HepG2 (cell line): ENCODE data around the gene RTEL1. TPM values are rescaled to one million over a fixed set of nuclear protein-coding genes. Genes with fewer than 3 reads are reported as not detected.

ENCODE experiments used
- ATAC-seq: fragments of 200-7000 bp; cut with Tn5 transposase; 3 replicates; pipeline ENCODE4 v1.9.1; 2020; ENCODE audit warnings: mild to moderate bottlenecking, moderate library complexity
- BruUV-seq: library from RNA; stranded (reverse); fragments of 400-500 nt; replicated peaks from 2 replicates; lab custom pipeline; 2021; lab: Mats Ljungman, UMichigan
- CTCF ChIA-PET: fragments of 300-600 bp; formaldehyde crosslinking; extraction: SDS; loops from one replicate; lab custom pipeline; 2021; ENCODE audit warnings: low total read pairs, inconsistent platforms, low intra/inter-chr PET ratio; lab: Yijun Ruan, JAX
- POLR2A ChIA-PET: fragments of 350-600 bp; sonication (Branson Sonifier 250); formaldehyde crosslinking; loops from one replicate; lab custom pipeline; 2020; ENCODE audit warnings: antibody characterized with exemption, inconsistent platforms; lab: Yijun Ruan, JAX
- DNase-seq: peaks from one replicate; pipeline ENCODE4 v3.0.0-alpha.2; 2015; ENCODE audit warnings: low spot score
- FAIRE-seq: peaks from 3 replicates; lab custom pipeline; 2011; peaks lifted over from hg19 to GRCh38; lab: Jason Lieb, UNC
- H2AFZ ChIP-seq: one replicate; pipeline ENCODE4 v1.6.1; 2011; ENCODE audit warnings: low read length, inconsistent platforms
- H3K27ac ChIP-seq: fragments of 300-600 bp; 3 replicates; pipeline ENCODE4 v1.8.0; 2011; ENCODE audit warnings: mixed run types, mild to moderate bottlenecking, mixed read lengths, low read length, inconsistent platforms; ENCODE audit not compliant: insufficient read depth; ENCODE audit errors: extremely low read length
- H3K27me3 ChIP-seq, 2 experiments: fragments of 200-600 bp in 1 of 2; 2 replicates in 1 of 2; 3 replicates in 1 of 2; pipeline versions ENCODE4 v1.6.0 to v1.8.0; 2011; ENCODE audit warnings: low read length in 2 of 2, mild to moderate bottlenecking in 2 of 2, moderate library complexity in 2 of 2, inconsistent platforms in 1 of 2; ENCODE audit not compliant: insufficient read depth in 2 of 2, control insufficient read depth in 1 of 2
- H3K36me3 ChIP-seq, 2 experiments: fragments of 200-600 bp in 1 of 2; replicated peaks in 1 of 2; 2 replicates in 1 of 2; 3 replicates in 1 of 2; pipeline versions ENCODE4 v1.5.1 to v1.8.0; 2011; ENCODE audit warnings: low read length in 2 of 2, inconsistent platforms in 1 of 2; ENCODE audit not compliant: insufficient read depth in 2 of 2, control insufficient read depth in 1 of 2
- H3K4me1 ChIP-seq: 2 replicates; pipeline ENCODE4 v1.5.1; 2012; ENCODE audit warnings: low read length, inconsistent platforms; ENCODE audit not compliant: insufficient read depth
- H3K4me2 ChIP-seq: 2 replicates; pipeline ENCODE4 v1.6.0; 2011; ENCODE audit warnings: low read depth, low read length, inconsistent platforms
- H3K4me3 ChIP-seq, 3 experiments: fragments of 200-600 bp in 1 of 3; sonication (generic), shearing (Covaris generic) in 1 of 3; replicated peaks in 1 of 3; 2 replicates each; pipeline ENCODE4 v1.5.1; 2011 to 2016; ENCODE audit warnings: low read length in 3 of 3, inconsistent platforms in 2 of 3, low read depth in 2 of 3, mild to moderate bottlenecking in 2 of 3, control low read depth in 1 of 3, mixed read lengths in 1 of 3; ENCODE audit not compliant: insufficient read depth in 1 of 3
- H3K79me2 ChIP-seq: one replicate; pipeline ENCODE4 v1.6.1; 2011; ENCODE audit warnings: low read length, inconsistent platforms; ENCODE audit not compliant: insufficient read depth
- H3K9ac ChIP-seq: 2 replicates; pipeline ENCODE4 v1.6.0; 2011; ENCODE audit warnings: mild to moderate bottlenecking, low read depth, low read length, inconsistent platforms; ENCODE audit not compliant: insufficient read depth
- H3K9me3 ChIP-seq: 2 replicates; pipeline ENCODE4 v1.5.1; 2012; ENCODE audit warnings: mild to moderate bottlenecking, low read length
- H4K20me1 ChIP-seq: 2 replicates; pipeline ENCODE4 v1.6.0; 2011; ENCODE audit warnings: inconsistent platforms, mild to moderate bottlenecking, low read length, moderate library complexity; ENCODE audit not compliant: insufficient read depth
- AGO1 ChIP-seq: fragments of 200-400 bp; formaldehyde crosslinking; IDR thresholded peaks from 2 replicates; pipeline ENCODE4 v1.6.1; 2017; ENCODE audit warnings: mild to moderate bottlenecking, low read depth, low read length, moderate library complexity; ENCODE audit not compliant: poor library complexity, severe bottlenecking
- AGO2 ChIP-seq: fragments of 200-400 bp; formaldehyde crosslinking; optimal IDR thresholded peaks from 2 replicates; pipeline ENCODE3; 2017; ENCODE audit warnings: mild to moderate bottlenecking, low read depth, low read length, moderate library complexity
- AKAP8 ChIP-seq: sonication (generic); formaldehyde crosslinking; IDR thresholded peaks from 2 replicates; pipeline ENCODE4 v1.5.1; 2020; ENCODE audit warnings: mild to moderate bottlenecking, missing genetic modification reagents
- CAMTA2 ChIP-seq: sonication (generic); formaldehyde crosslinking; IDR thresholded peaks from 2 replicates; pipeline ENCODE4 v1.4.0; 2020; ENCODE audit warnings: mild to moderate bottlenecking, missing genetic modification reagents, borderline replicate concordance
- HES4 ChIP-seq: sonication (generic); formaldehyde crosslinking; IDR thresholded peaks from 2 replicates; pipeline ENCODE4 v1.9.0; 2021; ENCODE audit warnings: mild to moderate bottlenecking, missing genetic modification reagents, borderline replicate concordance
- KMT2B ChIP-seq: IDR thresholded peaks from 2 replicates; pipeline ENCODE4 v1.6.1; 2016; ENCODE audit warnings: missing genetic modification reagents, missing compliant biosample characterization
- POLR2A ChIP-seq, 2 experiments: IDR thresholded peaks; 2 replicates each; pipeline ENCODE4 v1.6.1; 2011; ENCODE audit warnings: low read depth in 2 of 2, low read length in 2 of 2, mild to moderate bottlenecking in 1 of 2, moderate library complexity in 1 of 2; ENCODE audit not compliant: insufficient read depth in 1 of 2
- POLR2G ChIP-seq: fragments of 200-400 bp; formaldehyde crosslinking; IDR thresholded peaks from 2 replicates; pipeline ENCODE4 v1.6.1; 2018; ENCODE audit warnings: mild to moderate bottlenecking, low read depth, low read length, moderate library complexity
- SRSF1 ChIP-seq: fragments of 200-400 bp; formaldehyde crosslinking; optimal IDR thresholded peaks from 2 replicates; pipeline ENCODE3; 2017; ENCODE audit warnings: mild to moderate bottlenecking, low read depth, low read length, moderate library complexity
- TAF1 ChIP-seq: sonication (generic); formaldehyde crosslinking; IDR thresholded peaks from 2 replicates; pipeline ENCODE4 v1.4.0; 2020; ENCODE audit warnings: missing genetic modification reagents
- ZFP82 ChIP-seq: sonication (generic); formaldehyde crosslinking; IDR thresholded peaks from 2 replicates; pipeline ENCODE4 v1.5.1; 2020; ENCODE audit warnings: mild to moderate bottlenecking, missing genetic modification reagents, borderline replicate concordance
- ZNF326 ChIP-seq: sonication (generic); formaldehyde crosslinking; IDR thresholded peaks from 2 replicates; pipeline ENCODE4 v1.4.0; 2020; ENCODE audit warnings: missing genetic modification reagents, borderline replicate concordance
- ZNF570 ChIP-seq: sonication (generic); formaldehyde crosslinking; IDR thresholded peaks from 2 replicates; pipeline ENCODE4 v1.4.0; 2020; ENCODE audit warnings: mild to moderate bottlenecking, missing genetic modification reagents, borderline replicate concordance
- WGBS: methylation state at CpG from one replicate; pipeline ENCODE4 v1.1.6; 2017; ENCODE audit warnings: low lambda C conversion rate; 5-methylcytosine and 5-hydroxymethylcytosine counted together
- in situ Hi-C: cut with HindIII; loops from 2 replicates; pipeline ENCODE4 v1.10.0; 2017; ENCODE audit warnings: low pct_unique_long_range_greater_than_20kb; ENCODE audit not compliant: extremely low pct_ligation_motif_present
- intact Hi-C: fragments of 100-400 bp; cut with micrococcal nuclease; formaldehyde crosslinking; loops from one replicate; pipeline ENCODE4 v1.10.0; 2022; ENCODE audit not compliant: unreplicated experiment
- polyA plus RNA-seq, 8 experiments: library from polyadenylated mRNA; depleted of rRNA in 3 of 8; stranded (reverse) in 7 of 8; unstranded in 1 of 8; fragments of >200 nt; fragmentation: Illumina TruSeq in 4 of 8; extraction: Trizol in 4 of 8; gene quantifications; 2 replicates each; pipeline versions ENCODE4 v1.2.1 to v1.2.3, GENCODE V29; 2011 to 2016; ENCODE audit warnings: low read depth in 4 of 8, missing spikeins in 1 of 8, mixed read lengths in 1 of 8; ENCODE audit not compliant: insufficient read depth in 1 of 8
- total RNA-seq, 5 experiments: library from RNA; depleted of rRNA; stranded (reverse); fragments of >200 nt; fragmentation: Illumina TruSeq; extraction: Trizol; gene quantifications; 2 replicates each; pipeline ENCODE4 v1.2.3, GENCODE V29; 2016; ENCODE audit warnings: low read depth in 1 of 5

RTEL1 gene
- total and polyA plus RNA-seq, 2 of the 13 experiments (the other 11 are each of a cell fraction or from before 2014, with no cell fraction given) = 21.8 to 36.4 TPM

- POLR2A ChIA-PET = no interaction called here
- BruUV-seq = no TSS peak
Measured at GRCh38 chr20:63694584-63695423, 36.7 kb downstream of the RTEL1 start.

More at GRCh38 chr20:63694584-63695423, 36.7 kb downstream of the RTEL1 start:
- intact Hi-C loops = no loop called here
- Histone ChIP-seq H3K4me3 (no peak overlapping the region), H4K20me1 (peaks cover 4% of the 10 kb centered on the region; the same call in 1 of the 2 replicates), H3K4me2 (no peak overlapping the region), H3K9me3 (no peaks in the 10 kb centered on the region), H3K4me1 (peaks cover 21% of the 10 kb centered on the region), H2AFZ (no peak overlapping the region), H3K27me3 (no peaks in the 10 kb centered on the region), H3K9ac (no peak overlapping the region), H3K79me2 (no peaks in the 10 kb centered on the region), H3K27ac (no peak overlapping the region), H3K36me3 (peaks cover 3 to 4% of the 10 kb centered on the region in 2 experiments; a peak in 3 of 5 replicates)
- CTCF ChIA-PET = no interaction called here
- TF ChIP-seq POLR2G (0 out of 2 replicates have a peak, but pooled peaks have one; percentile 4), KMT2B (no peak), ZNF570 (no peak), ZNF326 (peak; percentile 58; the same call in 1 of the 2 replicates), ZFP82 (CRISPR knock-in tag) (peak; percentile 7; the same call in 1 of the 2 replicates), CAMTA2 (CRISPR knock-in tag) (0 out of 2 replicates have a peak, but pooled peaks have one; percentile 5), AGO1 (peak; percentile 4), SRSF1 (peak; percentile 79), TAF1 (0 out of 2 replicates have a peak, but pooled peaks have one; percentile 20), HES4 (CRISPR knock-in tag) (no peak), AKAP8 (CRISPR knock-in tag) (0 out of 2 replicates have a peak, but pooled peaks have one; percentile 22), POLR2A (IDR thresholded peaks at IDR 0.05; ENCODE audit: insufficient read depth in 1 of 2, low read depth in 2 of 2, low read length in 2 of 2) (0 out of 4 replicates have a peak, but pooled peaks of 1 of the 2 experiments have one; percentile 3), AGO2 (peak; percentile 85)
- FAIRE-seq (no peak), DNase-seq (no peak), ATAC-seq (no peak)
- 97% methylated on average over 27 of the region's 37 CpGs for WGBS
- in situ Hi-C loops = no loop called here
